A549 (cell line): ENCODE measurements around the gene WNT3A. TPM values are rescaled to one million over a fixed set of nuclear protein-coding genes. Genes with fewer than 3 reads are reported as not detected.

Source experiments
- ATAC-seq, 2 experiments: fragments of 200-7000 bp in 1 of 2; fragments of >200 bp in 1 of 2; cut with Nextera tagmentation in 1 of 2; cut with Tn5 transposase in 1 of 2; 3 replicates each; pipeline versions ENCODE4 v1.8.0 to v1.9.1; 2018 to 2020; ENCODE audit warnings: mild to moderate bottlenecking in 1 of 2, moderate library complexity in 1 of 2
- CTCF ChIA-PET: fragments of 300-600 bp; sonication (Branson Sonifier 250); formaldehyde crosslinking; extraction: SDS; loops from one replicate; lab custom pipeline; 2021; ENCODE audit warnings: antibody characterized with exemption, inconsistent platforms; lab: Yijun Ruan, JAX
- POLR2A ChIA-PET: fragments of 350-600 bp; formaldehyde crosslinking; extraction: SDS; loops from one replicate; lab custom pipeline; 2021; ENCODE audit warnings: antibody characterized with exemption, inconsistent platforms; lab: Yijun Ruan, JAX
- DNase-seq, 2 experiments: peaks; one replicate each; pipeline versions ENCODE4 v3.0.0 to v3.0.0-alpha.2; 2011 to 2016; ENCODE audit warnings: low read depth in 1 of 2, low spot score in 1 of 2
- FAIRE-seq: peaks from 2 replicates; lab custom pipeline; 2011; peaks lifted over from hg19 to GRCh38; lab: Jason Lieb, UNC
- H3K27ac ChIP-seq, 2 experiments: fragments of >200 bp; sonication (Bioruptor Twin); formaldehyde crosslinking; 3 replicates each; pipeline ENCODE4 v1.5.1; 2016 to 2017
- H3K4me1 ChIP-seq: fragments of >200 bp; sonication (Bioruptor Twin); formaldehyde crosslinking; 3 replicates; pipeline ENCODE4 v1.6.1; 2016
- H3K4me2 ChIP-seq: fragments of >200 bp; sonication (Bioruptor Twin); formaldehyde crosslinking; 3 replicates; pipeline ENCODE4 v1.6.1; 2016
- H3K4me3 ChIP-seq: fragments of >200 bp; sonication (Bioruptor Twin); formaldehyde crosslinking; 3 replicates; pipeline ENCODE4 v1.5.1; 2016
- H3K9me3 ChIP-seq: fragments of >200 bp; sonication (Bioruptor Twin); formaldehyde crosslinking; 3 replicates; pipeline ENCODE4 v1.6.1; 2016
- BHLHE40 ChIP-seq: IDR thresholded peaks from 2 replicates; pipeline ENCODE4 v1.6.1; 2012; ENCODE audit warnings: low read depth, low read length, inconsistent platforms
- CEBPB ChIP-seq, 2 experiments: fragments of >200 bp in 1 of 2; sonication (Bioruptor Twin) in 1 of 2; formaldehyde crosslinking in 1 of 2; IDR thresholded peaks; 2 replicates each; pipeline ENCODE4 v1.6.1; 2012 to 2016
- CHD2 ChIP-seq: fragments of 150-350 bp; IDR thresholded peaks from 2 replicates; pipeline ENCODE4 v1.6.1; 2014; ENCODE audit warnings: low read length; ENCODE audit not compliant: partially characterized antibody
- CHD4 ChIP-seq: fragments of 200-600 bp; sonication (generic); IDR thresholded peaks from 2 replicates; pipeline ENCODE4 v1.6.1; 2016; ENCODE audit warnings: antibody characterized with exemption, mild to moderate bottlenecking, borderline replicate concordance
- E2F6 ChIP-seq: IDR thresholded peaks from 2 replicates; pipeline ENCODE4 v1.6.1; 2012; ENCODE audit warnings: low read depth, borderline replicate concordance
- EHF ChIP-seq: fragments of 250-450 bp; sonication (Bioruptor Pico); IDR thresholded peaks from 2 replicates; pipeline ENCODE4 v1.5.0; 2020; ENCODE audit warnings: mild to moderate bottlenecking
- EHMT2 ChIP-seq: fragments of 200-600 bp; sonication (generic); IDR thresholded peaks from 2 replicates; pipeline ENCODE4 v1.6.1; 2016; ENCODE audit warnings: antibody characterized with exemption, low read depth, mild to moderate bottlenecking, moderate library complexity
- ELK1 ChIP-seq: fragments of 150-350 bp; IDR thresholded peaks from 2 replicates; pipeline ENCODE4 v1.6.1; 2014; ENCODE audit warnings: low read depth, mild to moderate bottlenecking, low read length
- EP300 ChIP-seq, 2 experiments: fragments of >200 bp; sonication (Bioruptor Twin); formaldehyde crosslinking; IDR thresholded peaks; 2 replicates in 1 of 2; 3 replicates in 1 of 2; pipeline ENCODE4 v1.6.1; 2016 to 2017
- ESRRA ChIP-seq: fragments of 150-350 bp; IDR thresholded peaks from 2 replicates; pipeline ENCODE4 v1.6.1; 2014; ENCODE audit warnings: mild to moderate bottlenecking, low read length, borderline replicate concordance
- FOSB ChIP-seq: fragments of 250-450 bp; sonication (Bioruptor Pico); IDR thresholded peaks from 2 replicates; pipeline ENCODE4 v1.5.0; 2020; ENCODE audit warnings: mild to moderate bottlenecking, moderate library complexity
- FOSL2 ChIP-seq, 2 experiments: fragments of 450-650 bp in 1 of 2; fragments of >200 bp in 1 of 2; sonication (Bioruptor Twin) in 1 of 2; formaldehyde crosslinking; IDR thresholded peaks; 2 replicates each; pipeline versions ENCODE4 v1.5.0 to v1.6.1; 2016 to 2020; ENCODE audit warnings: mild to moderate bottlenecking in 1 of 2, moderate library complexity in 1 of 2
- FOXS1 ChIP-seq: fragments of 250-450 bp; sonication (Bioruptor Pico); IDR thresholded peaks from 2 replicates; pipeline ENCODE4 v1.5.0; 2020; ENCODE audit warnings: mild to moderate bottlenecking, moderate library complexity
- GATA3 ChIP-seq: IDR thresholded peaks from 2 replicates; pipeline ENCODE4 v1.6.1; 2012; ENCODE audit warnings: borderline replicate concordance
- HES2 ChIP-seq: fragments of >200 bp; sonication (Bioruptor Twin); formaldehyde crosslinking; IDR thresholded peaks from 2 replicates; pipeline ENCODE4 v1.6.1; 2016
- HEYL ChIP-seq: fragments of 250-450 bp; sonication (Bioruptor Pico); IDR thresholded peaks from 2 replicates; pipeline ENCODE4 v1.8.0; 2021; ENCODE audit warnings: mild to moderate bottlenecking, moderate library complexity
- HOXA7 ChIP-seq: fragments of 250-450 bp; sonication (Bioruptor Pico); IDR thresholded peaks from 2 replicates; pipeline ENCODE4 v1.5.0; 2020; ENCODE audit warnings: mild to moderate bottlenecking, moderate library complexity
- HOXB5 ChIP-seq: fragments of 250-450 bp; sonication (Bioruptor Pico); IDR thresholded peaks from 2 replicates; pipeline ENCODE4 v1.5.0; 2020; ENCODE audit warnings: mild to moderate bottlenecking, moderate library complexity
- JUNB ChIP-seq: fragments of >200 bp; sonication (Bioruptor Twin); formaldehyde crosslinking; IDR thresholded peaks from 2 replicates; pipeline ENCODE4 v1.6.1; 2016
- KDM5A ChIP-seq: fragments of 200-600 bp; sonication (generic); IDR thresholded peaks from 2 replicates; pipeline ENCODE4 v1.6.1; 2016; ENCODE audit warnings: antibody characterized with exemption, mild to moderate bottlenecking
- MAFK ChIP-seq: fragments of 450-650 bp; IDR thresholded peaks from 2 replicates; pipeline ENCODE4 v1.6.1; 2014; ENCODE audit not compliant: partially characterized antibody
- NR3C1 ChIP-seq: fragments of >200 bp; sonication (Bioruptor Twin); formaldehyde crosslinking; IDR thresholded peaks from 3 replicates; pipeline ENCODE4 v1.6.1; 2017
- PHF8 ChIP-seq: fragments of 200-600 bp; sonication (generic); IDR thresholded peaks from 2 replicates; pipeline ENCODE4 v1.6.1; 2016; ENCODE audit warnings: low read depth, mild to moderate bottlenecking, antibody characterized with exemption, moderate library complexity, borderline replicate concordance
- POLR2A ChIP-seq: IDR thresholded peaks from 2 replicates; pipeline ENCODE4 v1.6.1; 2012; ENCODE audit warnings: mild to moderate bottlenecking, low read length
- POLR2AphosphoS2 ChIP-seq: conservative IDR thresholded peaks from 2 replicates; pipeline ENCODE4 v1.6.1; 2012; ENCODE audit warnings: low read length, improper control_type of control experiment, inconsistent platforms
- REST ChIP-seq: fragments of 200-600 bp; sonication (generic); IDR thresholded peaks from 2 replicates; pipeline ENCODE4 v1.6.1; 2016; ENCODE audit warnings: antibody characterized with exemption, mild to moderate bottlenecking, moderate library complexity
- RFX5 ChIP-seq: fragments of 450-650 bp; IDR thresholded peaks from 2 replicates; pipeline ENCODE4 v1.7.1; 2014; ENCODE audit warnings: antibody characterized with exemption, mild to moderate bottlenecking, moderate library complexity
- RNF2 ChIP-seq: fragments of 200-600 bp; sonication (generic); IDR thresholded peaks from 2 replicates; pipeline ENCODE4 v1.6.1; 2016; ENCODE audit warnings: low read depth, mild to moderate bottlenecking, antibody characterized with exemption, moderate library complexity, borderline replicate concordance
- SREBF2 ChIP-seq: fragments of 450-650 bp; IDR thresholded peaks from 2 replicates; pipeline ENCODE4 v1.6.1; 2014; ENCODE audit warnings: mild to moderate bottlenecking, moderate library complexity
- TFCP2L1 ChIP-seq: fragments of 250-450 bp; sonication (Bioruptor Pico); IDR thresholded peaks from 2 replicates; pipeline ENCODE4 v1.5.0; 2021; ENCODE audit warnings: mild to moderate bottlenecking
- TP53 ChIP-seq: fragments of 250-450 bp; sonication (Bioruptor Pico); IDR thresholded peaks from 2 replicates; pipeline ENCODE4 v1.5.0; 2021; ENCODE audit warnings: mild to moderate bottlenecking, moderate library complexity
- ZC3H11A ChIP-seq: fragments of 450-650 bp; IDR thresholded peaks from 2 replicates; pipeline ENCODE4 v1.6.1; 2014; ENCODE audit warnings: antibody characterized with exemption, mild to moderate bottlenecking
- WGBS: methylation state at CpG from one replicate; pipeline ENCODE4 v1.1.6; 2017; ENCODE audit errors: missing lambda C conversion rate; 5-methylcytosine and 5-hydroxymethylcytosine counted together
- polyA plus RNA-seq, 4 experiments: library from polyadenylated mRNA; depleted of rRNA in 3 of 4; stranded (reverse); fragments of >200 nt; fragmentation: RNase III in 1 of 4; extraction: RNeasy Plus Mini Kit Qiagen cat#74134 plus additional on column Dnase treatment in 1 of 4; gene quantifications; 2 replicates in 3 of 4; 3 replicates in 1 of 4; pipeline ENCODE4 v1.2.3, GENCODE V29; 2011 to 2017

The WNT3A gene
- polyA plus RNA-seq, 2 of the 4 experiments (the other 2 are of a cell fraction) = not detected

GRCh38 chr1:228035844-228036243 is 29.0 kb downstream of the WNT3A start:
- WGBS = 80% methylated on average over 4 of the region's 5 CpGs
- no peak for DNase-seq
- no peak overlapping the region for H3K4me2 ChIP-seq
- no peaks in the 10 kb centered on the region for H3K4me1 ChIP-seq
- no peak for FAIRE-seq
- H3K9me3 ChIP-seq = peaks cover 11% of the 10 kb centered on the region; the same call in 2 of the 3 replicates
- CTCF ChIA-PET = interaction anchor here (1.0 to 1.6 kb wide), 2 partner anchors 32 to 38 kb away, joined by 3 to 6 read pairs; no protein-coding TSS in a partner anchor
- ATAC-seq = no peak
- TF ChIP-seq FOSB (no peak), ESRRA (no peak), CEBPB (IDR thresholded peaks at IDR 0.05) (no peak), POLR2AphosphoS2 (no peak), PHF8 (no peak), TP53 (no peak), JUNB (no peak), RNF2 (no peak), POLR2A (no peak), RFX5 (no peak), HOXA7 (no peak), CHD2 (no peak), FOSL2 (IDR thresholded peaks at IDR 0.05) (no peak), FOSL2 (CRISPR knock-in tag; IDR thresholded peaks at IDR 0.05) (no peak), EHF (CRISPR knock-in tag) (no peak), KDM5A (no peak), ELK1 (no peak), EP300 (IDR thresholded peaks at IDR 0.05) (no peak), NR3C1 (no peak), EHMT2 (no peak), HOXB5 (CRISPR knock-in tag) (no peak)
- TF ChIP-seq, all 56 proteins: peak for 0
- POLR2A ChIA-PET = no interaction called here
- Histone ChIP-seq H3K27ac (no peak overlapping the region), H3K4me3 (no peak overlapping the region)

GRCh38 chr1:228036701-228037231 is 30.0 kb downstream of the WNT3A start:
- DNase-seq = no peak
- no peak for TF ChIP-seq CHD2
- no peak for TF ChIP-seq EP300 (IDR thresholded peaks at IDR 0.05)
- TF ChIP-seq HES2 = no peak
- no peak for TF ChIP-seq BHLHE40
- TF ChIP-seq SREBF2 = no peak
- no peak for TF ChIP-seq HOXB5 (CRISPR knock-in tag)
- TF ChIP-seq EHMT2 = no peak
- no peak for TF ChIP-seq FOXS1 (CRISPR knock-in tag)
- TF ChIP-seq CHD4 = no peak
- TF ChIP-seq TFCP2L1 = no peak
- no peak for TF ChIP-seq HEYL
- no peak for TF ChIP-seq E2F6
- no peak for TF ChIP-seq ZC3H11A
- TF ChIP-seq REST = no peak
- no peak for TF ChIP-seq MAFK
- TF ChIP-seq HOXA7 = no peak
- TF ChIP-seq GATA3 = no peak
- no peak for TF ChIP-seq JUNB
- ChIA-PET POLR2A (no interaction called here), CTCF (interaction anchor here (0.9 to 1.6 kb wide), 2 partner anchors 33 to 37 kb away, joined by 3 to 6 read pairs; no protein-coding TSS in a partner anchor)
- no peak overlapping the region for H3K4me2 ChIP-seq
- peak in 1 of 2 experiments; percentile 56; a peak in 3 of 6 replicates for ATAC-seq
- peaks cover 13% of the 10 kb centered on the region; the same call in 2 of the 3 replicates for H3K9me3 ChIP-seq
- FAIRE-seq = no peak
- H3K4me3 ChIP-seq = no peak overlapping the region
- no peak overlapping the region for H3K27ac ChIP-seq
- H3K4me1 ChIP-seq = no peaks in the 10 kb centered on the region
- 55% methylated on average over 5 of the region's 8 CpGs for WGBS
